Mesothelial cell of epicardium (in vitro differentiated cells): Measurements from ENCODE around the gene YTHDC2. TPM values are rescaled to one million over a fixed set of nuclear protein-coding genes. Genes with fewer than 3 reads are reported as not detected.

Source experiments
- DNase-seq, 2 experiments: peaks; one replicate each; pipeline ENCODE4 v3.0.0; 2021; ENCODE audit warnings: low spot score in 2 of 2; ENCODE audit not compliant: unreplicated experiment in 2 of 2
- H3K27ac Mint-ChIP-seq: 2 replicates; pipeline ENCODE4 v1.8.0; 2021; ENCODE audit warnings: mixed read lengths
- H3K27me3 Mint-ChIP-seq: 2 replicates; pipeline ENCODE4 v1.8.0; 2021; ENCODE audit warnings: low read depth, mixed read lengths
- H3K36me3 Mint-ChIP-seq: 2 replicates; pipeline ENCODE4 v1.8.0; 2021; ENCODE audit warnings: mixed read lengths
- H3K4me1 Mint-ChIP-seq: 2 replicates; pipeline ENCODE4 v1.8.0; 2021; ENCODE audit warnings: mixed read lengths
- H3K4me3 Mint-ChIP-seq: 2 replicates; pipeline ENCODE4 v1.8.0; 2021; ENCODE audit warnings: mild to moderate bottlenecking, moderate library complexity, mixed read lengths
- H3K9me3 Mint-ChIP-seq: 2 replicates; pipeline ENCODE4 v1.8.0; 2021; ENCODE audit warnings: mixed read lengths
- CTCF ChIP-seq: fragments of 200-600 bp; sonication (generic); IDR thresholded peaks from one replicate; pipeline ENCODE4 v1.5.0; 2021; ENCODE audit warnings: antibody characterized with exemption; ENCODE audit not compliant: unreplicated experiment
- total RNA-seq: library from RNA; stranded (reverse); gene quantifications from 3 replicates; pipeline ENCODE4 v1.2.1, GENCODE V29; 2021

The YTHDC2 gene
- total RNA-seq, 1 donor from 2014 or later = 38.2 TPM

DNA sequence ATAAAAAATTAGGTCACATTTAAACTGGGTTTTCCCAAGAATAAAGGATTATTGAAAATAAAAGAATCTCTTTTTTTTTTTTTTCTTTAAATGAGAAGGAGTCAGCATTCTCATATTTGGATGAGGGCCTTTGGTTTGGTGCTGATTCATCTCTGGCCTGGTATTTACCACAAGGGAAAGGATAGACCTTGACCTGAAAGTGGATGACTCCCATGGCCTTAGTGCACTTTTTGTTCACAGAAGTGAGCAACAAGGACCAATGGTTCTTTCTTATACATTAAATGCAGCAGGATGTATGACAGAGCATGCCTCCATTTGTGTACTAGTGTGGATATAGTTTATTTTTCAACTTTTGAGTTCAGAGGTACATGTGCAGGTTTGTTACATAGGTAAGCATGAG is 6.9 kb downstream of the YTHDC2 start:
- no peak for DNase-seq
- no peaks in the 10 kb centered on the region for H3K27me3 Mint-ChIP-seq
- H3K36me3 Mint-ChIP-seq = peaks cover 25% of the 10 kb centered on the region
- H3K9me3 Mint-ChIP-seq = peaks cover 3% of the 10 kb centered on the region
- no peak overlapping the region for H3K27ac Mint-ChIP-seq
- TF ChIP-seq CTCF = no peak
- H3K4me3 Mint-ChIP-seq = no peak overlapping the region
- H3K4me1 Mint-ChIP-seq = peaks cover 12% of the 10 kb centered on the region

DNA sequence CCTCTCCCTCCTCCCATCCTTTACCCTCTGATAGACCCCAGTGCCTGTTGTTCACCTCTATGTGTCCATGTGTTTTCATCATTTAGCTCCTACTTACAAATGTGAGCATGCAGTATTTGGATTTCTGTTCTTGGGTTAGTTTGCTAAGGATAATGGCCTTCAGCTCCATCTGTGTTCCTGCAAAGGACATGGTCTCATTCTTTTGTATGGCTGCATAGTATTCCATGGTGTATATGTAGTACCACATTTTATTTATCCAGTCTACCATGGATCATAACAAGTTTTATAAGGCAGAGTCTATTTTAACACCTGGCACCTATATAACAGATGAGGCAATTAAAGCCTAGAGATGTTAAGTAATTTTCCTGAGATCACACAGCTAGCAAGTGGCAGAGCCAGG is 7.4 kb downstream of the YTHDC2 start:
- Mint-ChIP-seq H3K36me3 (peaks cover 21% of the 10 kb centered on the region), H3K27ac (no peak overlapping the region), H3K27me3 (no peaks in the 10 kb centered on the region), H3K9me3 (peaks cover 3% of the 10 kb centered on the region), H3K4me3 (no peak overlapping the region), H3K4me1 (peaks cover 8% of the 10 kb centered on the region)
- DNase-seq = no peak
- no peak for TF ChIP-seq CTCF

DNA sequence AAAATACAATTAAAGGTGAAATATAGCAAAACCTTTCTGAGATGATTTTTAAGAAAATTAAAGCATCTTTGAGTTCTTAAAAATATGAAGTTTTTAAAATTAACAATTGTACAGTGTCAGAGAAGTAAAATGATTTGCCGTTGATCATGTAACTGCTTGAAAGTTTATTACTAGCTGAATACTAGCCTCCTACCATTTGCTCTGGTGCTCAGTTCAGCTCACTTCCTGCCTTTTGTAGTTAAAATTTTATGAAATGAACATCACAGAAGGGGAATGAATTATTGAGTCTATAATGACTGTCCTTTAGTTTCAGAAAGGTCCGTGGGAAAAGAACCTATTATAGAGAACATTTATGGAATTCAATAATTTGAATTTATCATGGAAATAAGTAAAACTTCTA is 9.7 kb downstream of the YTHDC2 start:
- TF ChIP-seq CTCF = no peak
- H3K9me3 Mint-ChIP-seq = peaks cover 3% of the 10 kb centered on the region
- H3K36me3 Mint-ChIP-seq = peaks cover 16% of the 10 kb centered on the region
- H3K27ac Mint-ChIP-seq = no peak overlapping the region
- DNase-seq = no peak
- no peaks in the 10 kb centered on the region for H3K27me3 Mint-ChIP-seq
- H3K4me3 Mint-ChIP-seq = no peak overlapping the region
- peaks cover 4% of the 10 kb centered on the region for H3K4me1 Mint-ChIP-seq

DNA sequence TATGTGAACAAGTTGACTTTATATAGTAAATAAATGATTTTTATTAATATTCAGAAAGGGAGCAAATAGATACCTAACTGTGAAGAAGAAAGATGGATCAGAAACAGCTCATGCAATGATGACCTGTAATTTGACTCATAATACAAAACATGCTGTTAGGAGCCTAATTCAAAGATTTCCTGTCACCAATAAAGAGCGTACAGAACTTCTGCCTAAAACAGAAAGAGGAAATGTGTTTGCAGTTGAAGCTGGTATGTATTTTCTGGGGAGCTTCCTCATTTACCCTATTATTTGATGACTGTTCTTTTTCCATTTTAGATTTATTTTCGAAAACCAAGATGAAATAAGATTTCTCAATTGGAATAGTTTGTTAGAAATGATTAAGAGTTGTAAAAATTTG is 11.4 kb downstream of the YTHDC2 start:
- H3K36me3 Mint-ChIP-seq = peaks cover 13% of the 10 kb centered on the region
- peaks cover 3% of the 10 kb centered on the region for H3K4me1 Mint-ChIP-seq
- peaks cover 3% of the 10 kb centered on the region for H3K9me3 Mint-ChIP-seq
- TF ChIP-seq CTCF = no peak
- no peak overlapping the region for H3K4me3 Mint-ChIP-seq
- no peak for DNase-seq
- H3K27me3 Mint-ChIP-seq = no peaks in the 10 kb centered on the region
- H3K27ac Mint-ChIP-seq = no peak overlapping the region

- H3K27me3 Mint-ChIP-seq = no peaks in the 10 kb centered on the region
- peaks cover 2% of the 10 kb centered on the region for H3K4me1 Mint-ChIP-seq
- TF ChIP-seq CTCF = no peak
- H3K9me3 Mint-ChIP-seq = peaks cover 13% of the 10 kb centered on the region
- no peak overlapping the region for H3K4me3 Mint-ChIP-seq
- no peak for DNase-seq
- H3K27ac Mint-ChIP-seq = no peak overlapping the region
- peaks cover 19% of the 10 kb centered on the region for H3K36me3 Mint-ChIP-seq
Observed at GRCh38 chr5:113526421-113526820, 12.9 kb downstream of the YTHDC2 start.

- no peak for TF ChIP-seq CTCF
- H3K27me3 Mint-ChIP-seq = no peaks in the 10 kb centered on the region
- peaks cover 2% of the 10 kb centered on the region for H3K4me1 Mint-ChIP-seq
- H3K27ac Mint-ChIP-seq = no peak overlapping the region
- no peak overlapping the region for H3K4me3 Mint-ChIP-seq
- peaks cover 29% of the 10 kb centered on the region for H3K36me3 Mint-ChIP-seq
- DNase-seq = no peak
- H3K9me3 Mint-ChIP-seq = peaks cover 23% of the 10 kb centered on the region
Observed at GRCh38 chr5:113527746-113528145, 14.3 kb downstream of the YTHDC2 start.
